HepG2 (cell line): ENCODE data around the gene FAM3A. TPM values are rescaled to one million over a fixed set of nuclear protein-coding genes. Genes with fewer than 3 reads are reported as not detected.

ENCODE experiments used
- AGO1 ChIP-seq: fragments of 200-400 bp; formaldehyde crosslinking; IDR thresholded peaks from 2 replicates; pipeline ENCODE4 v1.6.1; 2017; ENCODE audit warnings: mild to moderate bottlenecking, low read depth, low read length, moderate library complexity; ENCODE audit not compliant: poor library complexity, severe bottlenecking
- AGO2 ChIP-seq: fragments of 200-400 bp; formaldehyde crosslinking; optimal IDR thresholded peaks from 2 replicates; pipeline ENCODE3; 2017; ENCODE audit warnings: mild to moderate bottlenecking, low read depth, low read length, moderate library complexity
- ARID4A ChIP-seq: sonication (generic); formaldehyde crosslinking; IDR thresholded peaks from 2 replicates; pipeline ENCODE4 v1.5.0; 2020; ENCODE audit warnings: mild to moderate bottlenecking, missing genetic modification reagents, borderline replicate concordance
- HNF4A ChIP-seq: sonication (generic); formaldehyde crosslinking; IDR thresholded peaks from 2 replicates; pipeline ENCODE4 v1.4.0; 2020; ENCODE audit warnings: missing genetic modification reagents
- MXD3 ChIP-seq: IDR thresholded peaks from 2 replicates; pipeline ENCODE4 v1.6.1; 2016; ENCODE audit warnings: mild to moderate bottlenecking, missing biosample characterization, missing genetic modification reagents
- NR2F6 ChIP-seq, 2 experiments: IDR thresholded peaks; 2 replicates each; pipeline ENCODE4 v1.6.1; 2016; ENCODE audit warnings: antibody characterized with exemption in 1 of 2, mild to moderate bottlenecking in 1 of 2
- POGZ ChIP-seq: sonication (generic); formaldehyde crosslinking; IDR thresholded peaks from 2 replicates; pipeline ENCODE4 v1.4.0; 2020; ENCODE audit warnings: mild to moderate bottlenecking, missing genetic modification reagents
- PTBP1 ChIP-seq: fragments of 200-400 bp; formaldehyde crosslinking; IDR thresholded peaks from 2 replicates; pipeline ENCODE4 v1.6.1; 2018; ENCODE audit warnings: low read length, low read depth; ENCODE audit not compliant: poor library complexity, severe bottlenecking
- ZFX ChIP-seq: sonication (generic); formaldehyde crosslinking; IDR thresholded peaks from 2 replicates; pipeline ENCODE4 v1.4.0; 2020; ENCODE audit warnings: mild to moderate bottlenecking, low read depth, missing genetic modification reagents, moderate library complexity
- ZNF564 ChIP-seq: sonication (generic); formaldehyde crosslinking; IDR thresholded peaks from 2 replicates; pipeline ENCODE4 v1.8.1; 2023; ENCODE audit warnings: mild to moderate bottlenecking, missing genetic modification reagents
- polyA plus RNA-seq, 8 experiments: library from polyadenylated mRNA; depleted of rRNA in 3 of 8; stranded (reverse) in 7 of 8; unstranded in 1 of 8; fragments of >200 nt; fragmentation: Illumina TruSeq in 4 of 8; extraction: Trizol in 4 of 8; gene quantifications; 2 replicates each; pipeline versions ENCODE4 v1.2.1 to v1.2.3, GENCODE V29; 2011 to 2016; ENCODE audit warnings: low read depth in 4 of 8, missing spikeins in 1 of 8, mixed read lengths in 1 of 8; ENCODE audit not compliant: insufficient read depth in 1 of 8
- total RNA-seq, 5 experiments: library from RNA; depleted of rRNA; stranded (reverse); fragments of >200 nt; fragmentation: Illumina TruSeq; extraction: Trizol; gene quantifications; 2 replicates each; pipeline ENCODE4 v1.2.3, GENCODE V29; 2016; ENCODE audit warnings: low read depth in 1 of 5
- TF ChIP-seq, protein P1 (sequence below): sonication (generic); formaldehyde crosslinking; IDR thresholded peaks from 2 replicates; pipeline ENCODE4 v1.4.0; 2020; ENCODE audit warnings: missing genetic modification reagents, mild to moderate bottlenecking, borderline replicate concordance
- TF ChIP-seq, protein P2 (sequence below): sonication (generic); formaldehyde crosslinking; IDR thresholded peaks from 2 replicates; pipeline ENCODE4 v1.4.0; 2020; ENCODE audit warnings: missing genetic modification reagents
- TF ChIP-seq, protein P3 (sequence below): sonication (generic); formaldehyde crosslinking; IDR thresholded peaks from 2 replicates; pipeline ENCODE4 v1.5.1; 2020; ENCODE audit warnings: missing genetic modification reagents, mild to moderate bottlenecking, borderline replicate concordance

Gene FAM3A
- total and polyA plus RNA-seq, 2 of the 13 experiments (the other 11 are each of a cell fraction or from before 2014, with no cell fraction given): 11.2 to 22.7 TPM

DNA sequence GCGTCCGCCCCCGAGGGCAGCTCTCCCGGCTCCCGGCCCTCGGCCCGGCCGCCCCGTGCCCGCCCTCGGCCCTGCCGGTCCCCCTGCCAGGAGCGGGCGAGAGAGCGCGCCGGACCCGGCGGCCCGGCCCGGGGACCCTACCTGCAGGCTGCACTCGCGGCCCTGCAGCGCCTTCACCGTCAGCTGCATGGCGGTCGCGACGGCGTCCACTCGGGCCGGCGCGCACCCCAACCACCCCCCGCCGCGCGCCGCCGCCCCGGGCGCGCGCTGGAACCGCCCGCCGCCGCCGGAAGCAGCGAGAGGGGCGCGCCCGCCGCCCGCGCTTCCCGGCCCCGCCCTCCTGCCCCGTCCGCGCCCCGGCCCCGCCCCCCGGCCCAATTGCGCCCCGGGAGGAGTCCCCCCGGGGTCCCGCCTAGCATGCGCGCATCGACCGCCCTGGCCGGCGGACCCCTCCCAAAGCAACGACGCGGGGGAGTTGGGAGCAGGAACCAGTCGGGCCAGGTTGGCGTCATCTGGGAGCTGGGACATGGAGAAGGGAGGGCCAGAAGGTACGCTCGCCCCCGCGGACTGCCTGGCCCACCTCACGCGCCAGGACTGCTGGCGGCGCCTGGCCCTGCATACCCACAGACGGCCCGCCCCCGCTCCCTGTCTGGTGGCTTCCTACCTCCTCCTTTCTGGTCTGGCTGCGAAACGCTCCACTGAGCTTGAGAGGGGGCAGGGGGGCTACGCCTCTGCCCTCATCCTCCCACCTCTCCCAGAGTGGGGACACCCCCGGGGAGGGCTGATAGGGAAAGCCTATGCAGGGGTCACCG is 29.4 kb downstream of the FAM3A start, which contains the start of gene UBL4A (continued):
- TF ChIP-seq ARID4A (CRISPR knock-in tag) (peak; percentile 25; the same call in 1 of the 2 replicates), AGO2 (peak; percentile 31), POGZ (no peak), MXD3 (CRISPR knock-in tag) (0 out of 2 replicates have a peak, but pooled peaks have one; percentile 8), NR2F6 (IDR thresholded peaks at IDR 0.05) (no peak), NR2F6 (CRISPR knock-in tag; IDR thresholded peaks at IDR 0.05) (no peak), HNF4A (CRISPR knock-in tag) (no peak), AGO1 (no peak), ZFX (CRISPR knock-in tag) (peak; percentile 31; the same call in 1 of the 2 replicates), ZNF564 (CRISPR knock-in tag) (no peak), PTBP1 (no peak)
- TF ChIP-seq, protein P1, sequence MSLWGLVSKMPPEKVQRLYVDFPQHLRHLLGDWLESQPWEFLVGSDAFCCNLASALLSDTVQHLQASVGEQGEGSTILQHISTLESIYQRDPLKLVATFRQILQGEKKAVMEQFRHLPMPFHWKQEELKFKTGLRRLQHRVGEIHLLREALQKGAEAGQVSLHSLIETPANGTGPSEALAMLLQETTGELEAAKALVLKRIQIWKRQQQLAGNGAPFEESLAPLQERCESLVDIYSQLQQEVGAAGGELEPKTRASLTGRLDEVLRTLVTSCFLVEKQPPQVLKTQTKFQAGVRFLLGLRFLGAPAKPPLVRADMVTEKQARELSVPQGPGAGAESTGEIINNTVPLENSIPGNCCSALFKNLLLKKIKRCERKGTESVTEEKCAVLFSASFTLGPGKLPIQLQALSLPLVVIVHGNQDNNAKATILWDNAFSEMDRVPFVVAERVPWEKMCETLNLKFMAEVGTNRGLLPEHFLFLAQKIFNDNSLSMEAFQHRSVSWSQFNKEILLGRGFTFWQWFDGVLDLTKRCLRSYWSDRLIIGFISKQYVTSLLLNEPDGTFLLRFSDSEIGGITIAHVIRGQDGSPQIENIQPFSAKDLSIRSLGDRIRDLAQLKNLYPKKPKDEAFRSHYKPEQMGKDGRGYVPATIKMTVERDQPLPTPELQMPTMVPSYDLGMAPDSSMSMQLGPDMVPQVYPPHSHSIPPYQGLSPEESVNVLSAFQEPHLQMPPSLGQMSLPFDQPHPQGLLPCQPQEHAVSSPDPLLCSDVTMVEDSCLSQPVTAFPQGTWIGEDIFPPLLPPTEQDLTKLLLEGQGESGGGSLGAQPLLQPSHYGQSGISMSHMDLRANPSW (CRISPR knock-in tag): no peak
- TF ChIP-seq, protein P2, sequence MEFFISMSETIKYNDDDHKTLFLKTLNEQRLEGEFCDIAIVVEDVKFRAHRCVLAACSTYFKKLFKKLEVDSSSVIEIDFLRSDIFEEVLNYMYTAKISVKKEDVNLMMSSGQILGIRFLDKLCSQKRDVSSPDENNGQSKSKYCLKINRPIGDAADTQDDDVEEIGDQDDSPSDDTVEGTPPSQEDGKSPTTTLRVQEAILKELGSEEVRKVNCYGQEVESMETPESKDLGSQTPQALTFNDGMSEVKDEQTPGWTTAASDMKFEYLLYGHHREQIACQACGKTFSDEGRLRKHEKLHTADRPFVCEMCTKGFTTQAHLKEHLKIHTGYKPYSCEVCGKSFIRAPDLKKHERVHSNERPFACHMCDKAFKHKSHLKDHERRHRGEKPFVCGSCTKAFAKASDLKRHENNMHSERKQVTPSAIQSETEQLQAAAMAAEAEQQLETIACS (CRISPR knock-in tag): peak; percentile 69; the same call in 1 of the 2 replicates
- TF ChIP-seq, protein P3, sequence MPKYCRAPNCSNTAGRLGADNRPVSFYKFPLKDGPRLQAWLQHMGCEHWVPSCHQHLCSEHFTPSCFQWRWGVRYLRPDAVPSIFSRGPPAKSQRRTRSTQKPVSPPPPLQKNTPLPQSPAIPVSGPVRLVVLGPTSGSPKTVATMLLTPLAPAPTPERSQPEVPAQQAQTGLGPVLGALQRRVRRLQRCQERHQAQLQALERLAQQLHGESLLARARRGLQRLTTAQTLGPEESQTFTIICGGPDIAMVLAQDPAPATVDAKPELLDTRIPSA (CRISPR knock-in tag): no peak
